Vagina (tissue), 2 donors: ENCODE measurements around the gene ENAH. TPM values are rescaled to one million over a fixed set of nuclear protein-coding genes. Genes with fewer than 3 reads are reported as not detected.

ENCODE experiments used
- DNase-seq, 2 donors: peaks; one replicate each; pipeline ENCODE4 v3.0.0-alpha.2; 2017; ENCODE audit errors: extremely low spot score in 2 of 2
- H3K27ac ChIP-seq: fragments of 200-600 bp; sonication (generic); one replicate; pipeline ENCODE4 v1.5.1; 2019
- H3K27me3 ChIP-seq: fragments of 200-600 bp; sonication (generic); one replicate; pipeline ENCODE4 v1.5.1; 2019
- H3K36me3 ChIP-seq, 2 donors: fragments of 200-600 bp; sonication (generic); one replicate each; pipeline ENCODE4 v1.5.1; 2017 to 2019
- H3K4me1 ChIP-seq: fragments of 200-600 bp; sonication (generic); one replicate; pipeline ENCODE4 v1.5.1; 2019
- H3K4me3 ChIP-seq, 2 donors: fragments of 200-600 bp; sonication (generic); 1 replicate in 1 of 2; 2 replicates in 1 of 2; pipeline ENCODE4 v1.5.1; 2016 to 2019
- H3K9me3 ChIP-seq: fragments of 200-600 bp; sonication (generic); one replicate; pipeline ENCODE4 v1.5.1; 2019
- POLR2A ChIP-seq, 2 donors: fragments of 450-650 bp; IDR thresholded peaks; one replicate each; pipeline ENCODE4 v1.6.1; 2017; ENCODE audit warnings: antibody characterized with exemption in 2 of 2, mild to moderate bottlenecking in 2 of 2, moderate library complexity in 2 of 2
- POLR2AphosphoS5 ChIP-seq, 2 donors: sonication (generic); formaldehyde crosslinking; IDR thresholded peaks; one replicate each; pipeline ENCODE4 v1.9.0; 2017; ENCODE audit warnings: antibody characterized with exemption in 2 of 2, mild to moderate bottlenecking in 2 of 2, low read depth in 1 of 2; ENCODE audit not compliant: insufficient read depth in 1 of 2
- intact Hi-C: fragments of 100-400 bp; cut with DNase I; formaldehyde crosslinking; loops from one replicate; pipeline ENCODE4 v1.15.1; 2023
- total RNA-seq: library from RNA; depleted of rRNA; stranded (reverse); fragments of >200 nt; gene quantifications from one replicate; pipeline ENCODE4 v1.2.3, GENCODE V29; 2016
- TF ChIP-seq, protein P1 (sequence below), 3 experiments: fragments of 450-650 bp in 2 of 3; fragments of 200-600 bp in 1 of 3; sonication (generic) in 1 of 3; IDR thresholded peaks; one replicate each; pipeline ENCODE4 v1.5.1; 2017 to 2019; ENCODE audit warnings: antibody characterized with exemption in 3 of 3, mild to moderate bottlenecking in 2 of 3, moderate library complexity in 2 of 3

ENAH gene
- total RNA-seq, 1 donor from 2014 or later = 62.4 TPM

GRCh38 chr1:225537554-225538251 is 115.2 kb downstream of the ENAH start:
- Histone ChIP-seq H3K36me3 (no peaks in the 10 kb centered on the region), H3K4me1 (no peaks in the 10 kb centered on the region)
- intact Hi-C loops = no loop called here

GRCh38 chr1:225535280-225535679 is 117.6 kb downstream of the ENAH start:
- TF ChIP-seq POLR2AphosphoS5 (IDR thresholded peaks at IDR 0.05; ENCODE audit: insufficient read depth in 1 of 2, low read depth in 1 of 2) = no peak
- no peak for TF ChIP-seq POLR2A (IDR thresholded peaks at IDR 0.05)
- TF ChIP-seq, protein P1, sequence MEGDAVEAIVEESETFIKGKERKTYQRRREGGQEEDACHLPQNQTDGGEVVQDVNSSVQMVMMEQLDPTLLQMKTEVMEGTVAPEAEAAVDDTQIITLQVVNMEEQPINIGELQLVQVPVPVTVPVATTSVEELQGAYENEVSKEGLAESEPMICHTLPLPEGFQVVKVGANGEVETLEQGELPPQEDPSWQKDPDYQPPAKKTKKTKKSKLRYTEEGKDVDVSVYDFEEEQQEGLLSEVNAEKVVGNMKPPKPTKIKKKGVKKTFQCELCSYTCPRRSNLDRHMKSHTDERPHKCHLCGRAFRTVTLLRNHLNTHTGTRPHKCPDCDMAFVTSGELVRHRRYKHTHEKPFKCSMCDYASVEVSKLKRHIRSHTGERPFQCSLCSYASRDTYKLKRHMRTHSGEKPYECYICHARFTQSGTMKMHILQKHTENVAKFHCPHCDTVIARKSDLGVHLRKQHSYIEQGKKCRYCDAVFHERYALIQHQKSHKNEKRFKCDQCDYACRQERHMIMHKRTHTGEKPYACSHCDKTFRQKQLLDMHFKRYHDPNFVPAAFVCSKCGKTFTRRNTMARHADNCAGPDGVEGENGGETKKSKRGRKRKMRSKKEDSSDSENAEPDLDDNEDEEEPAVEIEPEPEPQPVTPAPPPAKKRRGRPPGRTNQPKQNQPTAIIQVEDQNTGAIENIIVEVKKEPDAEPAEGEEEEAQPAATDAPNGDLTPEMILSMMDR (IDR thresholded peaks at IDR 0.05) = no peak
- no peak overlapping the region for H3K27ac ChIP-seq
- H3K27me3 ChIP-seq = no peaks in the 10 kb centered on the region
- H3K36me3 ChIP-seq = no peaks in the 10 kb centered on the region
- intact Hi-C loops = no loop called here
- H3K4me1 ChIP-seq = no peaks in the 10 kb centered on the region
- no peak for DNase-seq
- H3K9me3 ChIP-seq = no peaks in the 10 kb centered on the region
- no peak overlapping the region for H3K4me3 ChIP-seq

More at GRCh38 chr1:225537554-225538251, 115.2 kb downstream of the ENAH start:
- no peak overlapping the region for H3K4me3 ChIP-seq
- no peak overlapping the region for H3K27ac ChIP-seq
- DNase-seq = no peak
- H3K9me3 ChIP-seq = no peaks in the 10 kb centered on the region
- no peaks in the 10 kb centered on the region for H3K27me3 ChIP-seq
- TF ChIP-seq, protein P1 (IDR thresholded peaks at IDR 0.05) = no peak
- TF ChIP-seq POLR2A (IDR thresholded peaks at IDR 0.05) (no peak), POLR2AphosphoS5 (IDR thresholded peaks at IDR 0.05; ENCODE audit: insufficient read depth in 1 of 2, low read depth in 1 of 2) (no peak)

DNA sequence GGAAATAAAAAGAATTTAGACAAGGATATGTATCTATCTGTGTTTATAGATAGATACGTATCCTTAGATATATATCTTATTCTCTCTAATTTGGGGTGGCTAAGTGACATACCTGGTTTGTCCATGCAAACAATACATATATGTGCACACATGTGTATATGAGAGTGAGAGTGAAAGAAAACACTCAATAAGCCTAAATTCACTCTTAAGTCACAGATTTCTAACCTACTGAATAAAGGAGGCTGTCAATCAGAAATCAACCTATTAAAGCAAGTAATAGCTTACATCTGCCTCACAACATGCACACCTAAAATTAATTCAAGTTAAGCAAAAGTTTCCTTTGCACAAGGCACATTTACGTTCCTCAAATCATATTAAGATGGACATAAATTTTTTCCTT is 118.2 kb downstream of the ENAH start:
- Histone ChIP-seq H3K4me1 (no peaks in the 10 kb centered on the region), H3K4me3 (no peak overlapping the region), H3K36me3 (no peaks in the 10 kb centered on the region), H3K27ac (no peak overlapping the region), H3K9me3 (no peaks in the 10 kb centered on the region), H3K27me3 (no peaks in the 10 kb centered on the region)
- intact Hi-C loops = no loop called here
- TF ChIP-seq, protein P1 (IDR thresholded peaks at IDR 0.05) = no peak
- TF ChIP-seq POLR2A (IDR thresholded peaks at IDR 0.05) = no peak
- TF ChIP-seq POLR2AphosphoS5 (IDR thresholded peaks at IDR 0.05; ENCODE audit: insufficient read depth in 1 of 2, low read depth in 1 of 2) = no peak
- DNase-seq = no peak

- H3K27me3 ChIP-seq = no peaks in the 10 kb centered on the region
- no peak for DNase-seq
- intact Hi-C loops = no loop called here
- no peak overlapping the region for H3K4me3 ChIP-seq
- no peaks in the 10 kb centered on the region for H3K4me1 ChIP-seq
- H3K36me3 ChIP-seq = no peaks in the 10 kb centered on the region
- no peaks in the 10 kb centered on the region for H3K9me3 ChIP-seq
- H3K27ac ChIP-seq = no peak overlapping the region
- TF ChIP-seq, protein P1 (IDR thresholded peaks at IDR 0.05) = no peak
- no peak for TF ChIP-seq POLR2A (IDR thresholded peaks at IDR 0.05)
- no peak for TF ChIP-seq POLR2AphosphoS5 (IDR thresholded peaks at IDR 0.05; ENCODE audit: insufficient read depth in 1 of 2, low read depth in 1 of 2)
Observed at GRCh38 chr1:225534135-225534534, 118.8 kb downstream of the ENAH start.

DNA sequence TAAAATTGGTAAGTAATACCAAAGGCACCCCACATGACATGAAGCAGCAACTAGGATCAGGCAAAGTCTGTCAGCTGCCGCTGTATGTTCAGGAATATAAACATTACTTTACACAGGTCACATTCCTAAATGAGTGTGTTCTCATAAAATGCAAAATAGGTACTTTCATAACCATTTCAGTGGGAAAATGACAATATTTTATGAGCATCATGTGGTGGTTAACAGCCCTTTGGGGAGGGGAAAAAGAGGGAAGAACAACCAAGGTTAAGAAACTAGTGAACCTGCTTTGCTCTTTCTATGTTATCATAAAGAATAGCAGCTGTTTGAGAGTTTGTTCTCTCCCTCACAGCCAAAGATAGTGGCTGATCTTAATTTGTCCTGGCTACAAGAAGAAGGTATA is 119.7 kb downstream of the ENAH start:
- DNase-seq = no peak
- TF ChIP-seq POLR2AphosphoS5 (IDR thresholded peaks at IDR 0.05; ENCODE audit: insufficient read depth in 1 of 2, low read depth in 1 of 2) (no peak), POLR2A (IDR thresholded peaks at IDR 0.05) (no peak)
- TF ChIP-seq, protein P1 (IDR thresholded peaks at IDR 0.05) = no peak
- no peaks in the 10 kb centered on the region for H3K27me3 ChIP-seq
- H3K4me1 ChIP-seq = no peaks in the 10 kb centered on the region
- H3K27ac ChIP-seq = no peak overlapping the region
- H3K4me3 ChIP-seq = no peak overlapping the region
- intact Hi-C loops = no loop called here
- H3K9me3 ChIP-seq = no peaks in the 10 kb centered on the region
- H3K36me3 ChIP-seq = no peaks in the 10 kb centered on the region
